Psoas muscle (tissue), 8 donors: ENCODE data around the gene MID1. TPM values are rescaled to one million over a fixed set of nuclear protein-coding genes. Genes with fewer than 3 reads are reported as not detected.

Experiments
- ATAC-seq, 4 donors: fragments of 200-7000 bp; cut with Tn5 transposase; one replicate each; pipeline ENCODE4 v1.9.1; 2020; ENCODE audit warnings: moderate library complexity in 3 of 4, mild to moderate bottlenecking in 2 of 4
- DNase-seq, 2 donors: peaks; one replicate each; pipeline ENCODE4 v3.0.0-alpha.2; 2020
- H3K27ac ChIP-seq: fragments of 200-600 bp; one replicate; pipeline ENCODE4 v1.8.0; 2022
- H3K27me3 ChIP-seq, 3 donors: fragments of 200-600 bp in 1 of 3; one replicate each; pipeline versions ENCODE4 v1.6.1 to v1.8.0; 2013 to 2022; ENCODE audit warnings: low read length in 2 of 3, mild to moderate bottlenecking in 2 of 3, moderate library complexity in 1 of 3; ENCODE audit not compliant: insufficient read depth in 3 of 3
- H3K36me3 ChIP-seq, 2 donors: fragments of 200-600 bp in 1 of 2; one replicate each; pipeline versions ENCODE4 v1.6.1 to v1.8.0; 2013 to 2022; ENCODE audit warnings: low read depth in 1 of 2, mild to moderate bottlenecking in 1 of 2, moderate library complexity in 1 of 2; ENCODE audit not compliant: insufficient read depth in 1 of 2
- H3K4me1 ChIP-seq: fragments of 200-600 bp; one replicate; pipeline ENCODE4 v1.8.0; 2022
- H3K4me3 ChIP-seq: fragments of 200-600 bp; one replicate; pipeline ENCODE4 v1.8.0; 2022; ENCODE audit warnings: mild to moderate bottlenecking
- H3K9me3 ChIP-seq: fragments of 200-600 bp; one replicate; pipeline ENCODE4 v1.8.0; 2022
- CTCF ChIP-seq: fragments of 200-600 bp; IDR thresholded peaks from one replicate; pipeline ENCODE4 v1.8.0; 2022; ENCODE audit warnings: antibody characterized with exemption
- WGBS, 3 donors: extraction: QIAGEN DNeasy Blood & Tissue Kit; methylation state at CpG; one replicate each; pipeline versions ENCODE4 v1.1.6 to v1.1.7; 2013; 5-methylcytosine and 5-hydroxymethylcytosine counted together
- intact Hi-C, 2 donors: fragments of 100-400 bp; cut with DNase I; formaldehyde crosslinking; loops; one replicate each; pipeline versions ENCODE4 v1.11.0 to v1.14.2; 2022
- polyA plus RNA-seq, 3 donors: library from polyadenylated mRNA; stranded (reverse); fragments of 200-250 nt; gene quantifications; one replicate each; pipeline ENCODE4 v1.2.3, GENCODE V29; 2013
- total RNA-seq, 4 donors: library from RNA; stranded (reverse); fragmentation: NEBNext Ultra II Directional in 2 of 4; extraction: Animal tissue kit (Norgen Biotek cat#: 25700) in 2 of 4; gene quantifications; one replicate each; pipeline versions ENCODE4 v1.2.1 to v1.2.4, GENCODE V29; 2021 to 2023
- donor health status: healthy with polysubstance abuse.
- donor health status: DM: no; HTN: no; CAD: no; lungs with moderate emphysema.
- donor health status: Bipolar disorder and iron deficiency.
- donor health status: healthy.
- donor health status: DM: yes; HTN: yes; CAD: no.
- donor health status: DM: no; HTN: no; CAD: no.
- donor health status: DM: no; HTN: no; CAD: no.
- donor health status: DM: yes; HTN: yes; CAD: no.

Gene MID1
- total and polyA plus RNA-seq, 7 donors, result 0.28 to 1.6 (median 0.90) TPM

DNA sequence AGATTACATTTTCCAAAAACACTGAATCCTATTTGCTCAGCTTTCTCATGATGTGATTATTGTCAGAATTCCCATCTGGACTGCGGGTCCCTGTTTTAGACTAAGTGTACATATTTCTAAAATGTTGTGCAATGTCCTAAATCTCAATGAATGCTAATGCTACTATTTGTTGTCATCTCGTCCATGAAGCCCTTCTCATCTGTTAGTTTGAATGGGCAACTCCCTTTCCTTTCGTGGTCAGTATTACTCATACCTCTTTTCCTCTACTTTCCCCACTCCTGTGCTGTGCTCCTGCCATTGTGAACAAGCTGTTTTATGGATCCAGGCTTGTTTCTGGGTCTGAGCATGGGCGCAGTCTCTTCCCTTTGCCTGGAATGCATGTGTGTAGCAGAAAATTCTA, 91.0 kb downstream of the MID1 start:
- WGBS, 3 donors, result 65 to 86% (median 83%) methylated on average over 4 of the region's 4 CpGs
- no peaks in the 10 kb centered on the region for H3K4me1 ChIP-seq
- no peak for ATAC-seq

DNA sequence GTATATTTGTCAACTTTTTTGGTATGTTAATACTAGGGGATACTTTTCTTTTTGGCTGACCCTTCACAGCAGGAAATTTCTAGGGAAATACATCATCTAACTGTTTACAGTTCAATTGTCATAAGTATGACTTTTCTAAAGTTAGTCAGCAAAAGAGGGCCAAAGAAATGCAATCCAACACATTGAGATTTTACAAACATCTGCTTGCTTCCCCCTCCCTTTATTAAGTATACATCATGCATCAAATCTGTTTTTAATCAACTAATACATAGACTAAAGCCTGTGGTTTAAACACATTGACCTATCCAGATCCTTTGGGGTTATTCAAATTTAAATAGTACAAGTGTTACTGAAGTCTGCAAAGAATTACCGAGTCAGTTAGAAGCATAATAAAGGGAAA, 93.9 kb downstream of the MID1 start:
- H3K36me3 ChIP-seq, result no peaks in the 10 kb centered on the region
- no peak for DNase-seq
- WGBS, 3 donors, result 64 to 89% (median 67%) methylated on average over 1 of the region's 1 CpG
- no peak for ATAC-seq
- no peaks in the 10 kb centered on the region for H3K27me3 ChIP-seq
- no peak for TF ChIP-seq CTCF
- H3K9me3 ChIP-seq, result no peaks in the 10 kb centered on the region
- H3K4me1 ChIP-seq, result no peaks in the 10 kb centered on the region
- H3K27ac ChIP-seq, result no peak overlapping the region
- H3K4me3 ChIP-seq, result no peak overlapping the region
- intact Hi-C loops, result no loop called here

More for the DNA sequence above, 91.0 kb downstream of the MID1 start:
- no peak for DNase-seq
- Histone ChIP-seq H3K27ac (no peak overlapping the region), H3K36me3 (no peaks in the 10 kb centered on the region), H3K4me3 (no peak overlapping the region), H3K9me3 (no peaks in the 10 kb centered on the region), H3K27me3 (no peaks in the 10 kb centered on the region)
- intact Hi-C loops, result no loop called here
- no peak for TF ChIP-seq CTCF

DNA sequence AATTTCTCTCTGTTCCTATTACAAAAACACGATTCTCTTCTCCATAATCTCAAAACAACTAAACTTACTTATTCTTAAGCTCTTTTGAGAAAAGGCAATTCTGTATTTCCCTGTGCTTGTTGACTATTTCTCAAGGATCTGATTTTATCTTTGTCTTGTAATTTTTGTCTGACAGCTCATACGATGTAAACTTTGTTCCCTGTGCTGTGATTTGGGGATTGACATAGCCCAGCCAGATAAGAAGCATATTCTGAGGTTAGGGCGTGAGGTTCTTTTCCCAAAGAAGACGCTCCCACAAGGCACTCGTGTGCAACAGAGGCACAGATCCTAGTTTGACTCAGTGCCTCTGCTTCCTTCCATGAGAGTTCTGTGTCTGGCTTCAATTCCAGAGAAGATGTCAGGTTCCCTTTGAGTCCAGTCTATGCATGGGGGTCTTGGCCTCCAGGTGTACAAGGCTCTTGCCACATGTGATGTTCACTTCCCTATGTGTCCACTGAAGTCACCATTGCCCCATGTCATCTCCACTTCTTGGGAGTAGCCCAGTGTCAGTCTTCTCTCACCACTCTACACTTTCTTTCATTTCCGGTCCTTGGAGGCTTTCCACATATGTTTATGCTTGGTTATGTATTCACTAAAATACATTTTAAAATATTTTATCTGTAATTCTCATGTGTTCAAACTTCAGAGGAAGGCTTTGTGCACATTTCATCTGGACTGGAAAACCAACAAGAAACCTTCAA, 94.8 kb downstream of the MID1 start:
- Histone ChIP-seq H3K9me3 (no peaks in the 10 kb centered on the region), H3K4me3 (no peak overlapping the region), H3K27ac (no peak overlapping the region), H3K27me3 (no peaks in the 10 kb centered on the region), H3K36me3 (no peaks in the 10 kb centered on the region), H3K4me1 (no peaks in the 10 kb centered on the region)
- intact Hi-C loops, result no loop called here
- DNase-seq, result no peak
- WGBS, 3 donors, result 63 to 89% (median 89%) methylated on average over 6 of the region's 6 CpGs
- no peak for ATAC-seq
- no peak for TF ChIP-seq CTCF

GRCh38 chrX:10524578-10524977, 95.8 kb downstream of the MID1 start:
- TF ChIP-seq CTCF, result no peak
- no peaks in the 10 kb centered on the region for H3K9me3 ChIP-seq
- no peaks in the 10 kb centered on the region for H3K4me1 ChIP-seq
- WGBS, 3 donors, result 47 to 52% (median 50%) methylated on average over 1 of the region's 1 CpG
- no peaks in the 10 kb centered on the region for H3K27me3 ChIP-seq
- intact Hi-C loops, result no loop called here
- ATAC-seq (no peak), DNase-seq (no peak)
- no peak overlapping the region for H3K27ac ChIP-seq
- H3K36me3 ChIP-seq, result no peaks in the 10 kb centered on the region
- no peak overlapping the region for H3K4me3 ChIP-seq

DNA sequence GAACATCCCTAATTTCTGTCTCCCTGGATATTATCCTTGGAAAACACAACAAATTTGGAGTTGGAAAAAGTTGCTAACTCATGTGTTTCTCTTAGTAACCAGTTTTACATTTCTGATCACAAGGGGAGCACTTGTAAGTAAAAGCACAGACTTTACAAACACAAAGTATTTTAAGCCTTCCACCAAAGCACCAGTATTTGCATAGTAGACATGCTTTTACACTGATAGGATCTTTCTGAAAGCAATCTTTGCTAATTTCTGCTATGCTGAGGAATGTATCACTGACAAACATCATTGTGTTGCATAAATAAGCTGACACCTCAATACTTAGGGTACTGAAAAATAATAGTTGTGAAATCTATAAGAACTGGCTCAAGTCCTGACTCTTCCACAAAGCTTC, 100.6 kb downstream of the MID1 start:
- H3K4me1 ChIP-seq, result no peaks in the 10 kb centered on the region
- intact Hi-C loops, result no loop called here
- no peaks in the 10 kb centered on the region for H3K36me3 ChIP-seq
- no peaks in the 10 kb centered on the region for H3K9me3 ChIP-seq
- H3K27ac ChIP-seq, result no peak overlapping the region
- H3K4me3 ChIP-seq, result no peak overlapping the region
- ATAC-seq (no peak), DNase-seq (no peak)
- TF ChIP-seq CTCF, result no peak
- no peaks in the 10 kb centered on the region for H3K27me3 ChIP-seq
